HL-60 (cell line): ENCODE data around the gene OSBPL10.
A peak's percentile ranks its signal among the peaks of the same experiment; 100 is the strongest.

Experiments
- DNase-seq, 2 experiments: peaks; one replicate each; pipeline ENCODE4 v3.0.0-alpha.2; 2010 to 2020; ENCODE audit warnings: low read depth in 1 of 2, low spot score in 1 of 2
- H3K27ac ChIP-seq: fragments of 250-450 bp; sonication (Bioruptor Pico); replicated peaks from 2 replicates; pipeline ENCODE4 v1.5.1; 2020; ENCODE audit warnings: mild to moderate bottlenecking, moderate library complexity
- H3K27me3 ChIP-seq: fragments of 250-450 bp; sonication (Bioruptor Pico); 2 replicates; pipeline ENCODE4 v1.5.1; 2021; ENCODE audit warnings: mild to moderate bottlenecking, moderate library complexity; ENCODE audit not compliant: insufficient read depth, poor library complexity, severe bottlenecking
- H3K4me3 ChIP-seq: replicated peaks from 2 replicates; pipeline ENCODE4 v1.5.1; 2011; ENCODE audit warnings: mild to moderate bottlenecking, control low read depth, low read length; ENCODE audit not compliant: insufficient read depth
- CTCF ChIP-seq: IDR thresholded peaks from one replicate; pipeline ENCODE4 v1.5.1; 2011; ENCODE audit warnings: low read length, control low read depth, inconsistent platforms; ENCODE audit not compliant: insufficient read depth
- GABPA ChIP-seq: IDR thresholded peaks from 2 replicates; pipeline ENCODE4 v1.6.1; 2012; ENCODE audit warnings: low read depth
- POLR2AphosphoS5 ChIP-seq: IDR thresholded peaks from 2 replicates; pipeline ENCODE4 v1.6.1; 2012; ENCODE audit warnings: low read depth
- SPI1 ChIP-seq: IDR thresholded peaks from 2 replicates; pipeline ENCODE4 v1.6.1; 2012; ENCODE audit warnings: low read depth, mild to moderate bottlenecking, borderline replicate concordance
- TF ChIP-seq, protein P1 (sequence below): IDR thresholded peaks from 2 replicates; pipeline ENCODE4 v1.6.1; 2012; ENCODE audit warnings: low read depth; ENCODE audit not compliant: insufficient replicate concordance

The OSBPL10 gene

GRCh38 chr3:31765871-31766270 is 215.2 kb downstream of the OSBPL10 start:
- H3K27me3 ChIP-seq, result no peaks in the 10 kb centered on the region
- TF ChIP-seq, protein P1, sequence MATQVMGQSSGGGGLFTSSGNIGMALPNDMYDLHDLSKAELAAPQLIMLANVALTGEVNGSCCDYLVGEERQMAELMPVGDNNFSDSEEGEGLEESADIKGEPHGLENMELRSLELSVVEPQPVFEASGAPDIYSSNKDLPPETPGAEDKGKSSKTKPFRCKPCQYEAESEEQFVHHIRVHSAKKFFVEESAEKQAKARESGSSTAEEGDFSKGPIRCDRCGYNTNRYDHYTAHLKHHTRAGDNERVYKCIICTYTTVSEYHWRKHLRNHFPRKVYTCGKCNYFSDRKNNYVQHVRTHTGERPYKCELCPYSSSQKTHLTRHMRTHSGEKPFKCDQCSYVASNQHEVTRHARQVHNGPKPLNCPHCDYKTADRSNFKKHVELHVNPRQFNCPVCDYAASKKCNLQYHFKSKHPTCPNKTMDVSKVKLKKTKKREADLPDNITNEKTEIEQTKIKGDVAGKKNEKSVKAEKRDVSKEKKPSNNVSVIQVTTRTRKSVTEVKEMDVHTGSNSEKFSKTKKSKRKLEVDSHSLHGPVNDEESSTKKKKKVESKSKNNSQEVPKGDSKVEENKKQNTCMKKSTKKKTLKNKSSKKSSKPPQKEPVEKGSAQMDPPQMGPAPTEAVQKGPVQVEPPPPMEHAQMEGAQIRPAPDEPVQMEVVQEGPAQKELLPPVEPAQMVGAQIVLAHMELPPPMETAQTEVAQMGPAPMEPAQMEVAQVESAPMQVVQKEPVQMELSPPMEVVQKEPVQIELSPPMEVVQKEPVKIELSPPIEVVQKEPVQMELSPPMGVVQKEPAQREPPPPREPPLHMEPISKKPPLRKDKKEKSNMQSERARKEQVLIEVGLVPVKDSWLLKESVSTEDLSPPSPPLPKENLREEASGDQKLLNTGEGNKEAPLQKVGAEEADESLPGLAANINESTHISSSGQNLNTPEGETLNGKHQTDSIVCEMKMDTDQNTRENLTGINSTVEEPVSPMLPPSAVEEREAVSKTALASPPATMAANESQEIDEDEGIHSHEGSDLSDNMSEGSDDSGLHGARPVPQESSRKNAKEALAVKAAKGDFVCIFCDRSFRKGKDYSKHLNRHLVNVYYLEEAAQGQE, result no peak
- TF ChIP-seq CTCF (no peak), POLR2AphosphoS5 (no peak), GABPA (no peak), SPI1 (no peak)
- peak in 1 of 2 experiments; percentile 23 for DNase-seq
- H3K27ac ChIP-seq, result no peak overlapping the region
- H3K4me3 ChIP-seq, result no peak overlapping the region

DNA sequence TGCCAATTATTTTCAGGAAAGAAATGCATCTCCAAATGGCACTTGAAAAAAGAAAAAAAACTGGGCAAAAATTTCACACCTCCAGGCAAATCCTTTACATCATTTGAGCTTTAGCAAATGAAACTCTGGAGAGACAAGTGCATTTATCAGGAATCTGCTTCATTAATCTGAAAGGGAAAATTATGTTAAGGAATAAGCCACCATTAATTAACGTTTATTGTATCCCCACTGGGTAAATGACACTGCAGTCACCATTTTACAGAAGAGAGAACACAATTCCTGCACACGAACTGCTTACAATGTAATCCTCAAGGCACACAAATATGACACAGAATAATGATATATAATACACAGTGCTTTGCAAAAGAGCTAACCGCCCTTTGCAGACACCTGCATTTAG is 217.3 kb downstream of the OSBPL10 start:
- Histone ChIP-seq H3K27me3 (no peaks in the 10 kb centered on the region), H3K27ac (no peak overlapping the region), H3K4me3 (no peak overlapping the region)
- TF ChIP-seq CTCF, result no peak
- no peak for TF ChIP-seq GABPA
- no peak for TF ChIP-seq POLR2AphosphoS5
- no peak for TF ChIP-seq SPI1
- TF ChIP-seq, protein P1, result no peak
- no peak for DNase-seq

DNA sequence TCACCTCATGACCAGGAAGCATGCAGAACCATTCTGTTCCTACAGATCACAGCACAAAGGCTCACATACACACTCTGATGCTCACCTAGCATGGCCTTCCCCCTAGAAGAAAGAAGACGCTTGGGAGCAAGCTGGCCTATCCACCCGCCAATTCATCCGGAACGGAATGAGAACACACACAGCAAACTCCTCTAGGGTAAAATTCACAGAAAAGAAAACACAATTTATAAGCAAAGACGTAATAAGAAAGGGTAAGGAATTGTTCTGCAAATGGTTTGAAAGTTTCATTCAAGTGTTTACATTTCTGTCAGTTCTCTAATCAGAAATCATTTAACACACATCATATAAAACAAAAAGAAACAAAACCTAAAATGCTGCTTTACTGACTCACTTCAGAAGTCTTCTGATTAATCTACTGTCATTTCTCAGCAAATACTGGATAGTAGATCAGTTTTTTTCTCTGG is 218.1 kb downstream of the OSBPL10 start:
- TF ChIP-seq POLR2AphosphoS5 (no peak), SPI1 (no peak), GABPA (no peak), CTCF (no peak)
- TF ChIP-seq, protein P1, result no peak
- no peak for DNase-seq
- no peaks in the 10 kb centered on the region for H3K27me3 ChIP-seq
- no peak overlapping the region for H3K27ac ChIP-seq
- H3K4me3 ChIP-seq, result no peak overlapping the region
